Gastroesophageal sphincter (tissue), 4 donors: ENCODE data around the gene ATG4C. TPM values are rescaled to one million over a fixed set of nuclear protein-coding genes. Genes with fewer than 3 reads are reported as not detected.

ENCODE experiments used
- ATAC-seq: fragments of 150-250 bp; one replicate; pipeline ENCODE4 v1.9.1; 2016; ENCODE audit warnings: mild to moderate bottlenecking, moderate library complexity
- H3K27ac ChIP-seq, 4 donors: fragments of 200-600 bp; sonication (generic) in 3 of 4; 1 replicate in 3 of 4; 2 replicates in 1 of 4; pipeline ENCODE4 v1.5.1; 2016 to 2019
- H3K27me3 ChIP-seq: fragments of 200-600 bp; sonication (generic); one replicate; pipeline ENCODE4 v1.5.1; 2019
- H3K36me3 ChIP-seq, 2 donors: fragments of 200-600 bp; sonication (generic); one replicate each; pipeline ENCODE4 v1.5.1; 2019; ENCODE audit warnings: control low read depth in 1 of 2
- H3K4me1 ChIP-seq, 3 donors: fragments of 200-600 bp; sonication (generic); 1 replicate in 2 of 3; 2 replicates in 1 of 3; pipeline ENCODE4 v1.5.1; 2016 to 2019; ENCODE audit warnings: control low read depth in 2 of 3
- H3K4me3 ChIP-seq, 2 donors: fragments of 200-600 bp; sonication (generic); one replicate each; pipeline ENCODE4 v1.5.1; 2019; ENCODE audit warnings: mild to moderate bottlenecking in 1 of 2, moderate library complexity in 1 of 2
- H3K9me3 ChIP-seq, 3 donors: fragments of 200-600 bp; sonication (generic); one replicate each; pipeline ENCODE4 v1.5.1; 2017 to 2019; ENCODE audit warnings: control low read depth in 2 of 3
- CTCF ChIP-seq, 4 experiments: fragments of 200-600 bp in 2 of 4; fragments of 450-650 bp in 2 of 4; sonication (generic) in 1 of 4; IDR thresholded peaks; one replicate each; pipeline ENCODE4 v1.5.1; 2017 to 2019; ENCODE audit warnings: antibody characterized with exemption in 4 of 4, mild to moderate bottlenecking in 2 of 4, moderate library complexity in 2 of 4
- EP300 ChIP-seq: sonication (generic); formaldehyde crosslinking; IDR thresholded peaks from one replicate; pipeline ENCODE4 v1.6.1; 2017; ENCODE audit warnings: antibody characterized with exemption, mild to moderate bottlenecking
- POLR2A ChIP-seq, 2 donors: fragments of 450-650 bp; IDR thresholded peaks; one replicate each; pipeline ENCODE4 v1.6.1; 2017; ENCODE audit warnings: antibody characterized with exemption in 2 of 2, mild to moderate bottlenecking in 2 of 2, moderate library complexity in 1 of 2
- POLR2AphosphoS5 ChIP-seq: sonication (generic); formaldehyde crosslinking; IDR thresholded peaks from one replicate; pipeline ENCODE4 v1.6.1; 2017; ENCODE audit warnings: antibody characterized with exemption
- WGBS, 2 donors: methylation state at CpG; one replicate each; pipeline ENCODE4 v1.1.5; 2018; ENCODE audit warnings: low coverage in 1 of 2; 5-methylcytosine and 5-hydroxymethylcytosine counted together
- total RNA-seq, 4 donors: library from RNA; depleted of rRNA; stranded (reverse); fragments of >200 nt; gene quantifications; one replicate each; pipeline ENCODE4 v1.1.0, GENCODE V29; 2016

The ATG4C gene
- total RNA-seq, 4 donors from 2014 or later: 6.1 to 10.1 (median 8.7) TPM

GRCh38 chr1:62870148-62870547 is 86.2 kb downstream of the ATG4C start:
- Histone ChIP-seq H3K9me3 (no peaks in the 10 kb centered on the region), H3K27ac (no peak overlapping the region), H3K4me1 (no peaks in the 10 kb centered on the region), H3K4me3 (no peak overlapping the region), H3K36me3 (no peaks in the 10 kb centered on the region), H3K27me3 (no peaks in the 10 kb centered on the region)
- WGBS, 2 donors: 95 to 100% methylated on average over 1 of the region's 1 CpG
- ATAC-seq: no peak
- TF ChIP-seq CTCF (IDR thresholded peaks at IDR 0.05) (no peak), POLR2AphosphoS5 (no peak), EP300 (no peak), POLR2A (IDR thresholded peaks at IDR 0.05) (no peak)

GRCh38 chr1:62875676-62876075 is 91.7 kb downstream of the ATG4C start:
- Histone ChIP-seq H3K4me3 (no peak overlapping the region), H3K27me3 (no peaks in the 10 kb centered on the region), H3K4me1 (no peaks in the 10 kb centered on the region), H3K9me3 (peaks cover 0 to 10% (median 0%) of the 10 kb centered on the region in 3 donors), H3K36me3 (no peaks in the 10 kb centered on the region), H3K27ac (no peak overlapping the region)
- no peak for ATAC-seq
- TF ChIP-seq POLR2A (IDR thresholded peaks at IDR 0.05): no peak
- TF ChIP-seq CTCF (IDR thresholded peaks at IDR 0.05): no peak
- TF ChIP-seq EP300: no peak
- WGBS, 2 donors: 44 to 50% methylated on average over 3 of the region's 3 CpGs

- ATAC-seq: no peak
- no peaks in the 10 kb centered on the region for H3K36me3 ChIP-seq
- peaks cover 0 to 11% (median 0%) of the 10 kb centered on the region in 3 donors for H3K9me3 ChIP-seq
- no peak overlapping the region for H3K4me3 ChIP-seq
- no peaks in the 10 kb centered on the region for H3K27me3 ChIP-seq
- H3K4me1 ChIP-seq: no peaks in the 10 kb centered on the region
- 65 to 80% methylated on average over 3 of the region's 3 CpGs for WGBS, 2 donors
- no peak for TF ChIP-seq POLR2AphosphoS5
- no peak for TF ChIP-seq CTCF (IDR thresholded peaks at IDR 0.05)
- TF ChIP-seq POLR2A (IDR thresholded peaks at IDR 0.05): no peak
- TF ChIP-seq EP300: no peak
- no peak overlapping the region for H3K27ac ChIP-seq
Measured at GRCh38 chr1:62876535-62876934, 92.6 kb downstream of the ATG4C start.

- Histone ChIP-seq H3K9me3 (peaks cover 0 to 11% (median 0%) of the 10 kb centered on the region in 3 donors), H3K4me1 (no peaks in the 10 kb centered on the region), H3K27ac (no peak overlapping the region), H3K4me3 (no peak overlapping the region), H3K36me3 (no peaks in the 10 kb centered on the region), H3K27me3 (peaks cover 1% of the 10 kb centered on the region)
- no peak for ATAC-seq
- 86 to 94% methylated on average over 2 of the region's 2 CpGs for WGBS, 2 donors
- no peak for TF ChIP-seq POLR2AphosphoS5
- no peak for TF ChIP-seq CTCF (IDR thresholded peaks at IDR 0.05)
- TF ChIP-seq POLR2A (IDR thresholded peaks at IDR 0.05): no peak
- TF ChIP-seq EP300: no peak
Measured at GRCh38 chr1:62877579-62877978, 93.6 kb downstream of the ATG4C start.

GRCh38 chr1:62879962-62880361 is 96.0 kb downstream of the ATG4C start:
- no peak for TF ChIP-seq EP300
- TF ChIP-seq POLR2A (IDR thresholded peaks at IDR 0.05): no peak
- no peak for TF ChIP-seq POLR2AphosphoS5
- no peak for TF ChIP-seq CTCF (IDR thresholded peaks at IDR 0.05)
- ATAC-seq: no peak
- no peak overlapping the region for H3K27ac ChIP-seq
- peaks cover 0 to 11% (median 0%) of the 10 kb centered on the region in 3 donors for H3K9me3 ChIP-seq
- no peak overlapping the region for H3K4me3 ChIP-seq
- H3K36me3 ChIP-seq: no peaks in the 10 kb centered on the region
- H3K27me3 ChIP-seq: peaks cover 6% of the 10 kb centered on the region
- H3K4me1 ChIP-seq: no peaks in the 10 kb centered on the region
- WGBS, 2 donors: 75 to 85% methylated on average over 1 of the region's 1 CpG
